ENCODE measurements around the gene CARD10. TPM values are rescaled to one million over a fixed set of nuclear protein-coding genes. Genes with fewer than 3 reads are reported as not detected.

CARD10 gene
- total and polyA plus RNA-seq, 2 of the 8 experiments (the other 6 are each of a cell fraction or from before 2014, with no cell fraction given), result 13.5 to 14.4 TPM

- TF ChIP-seq CEBPB (IDR thresholded peaks at IDR 0.05; ENCODE audit: low read depth, low read length) (no peak), JUND (IDR thresholded peaks at IDR 0.05; ENCODE audit: low read length) (no peak), NANOG (IDR thresholded peaks at IDR 0.05; ENCODE audit: insufficient read depth, low read depth, low read length, poor library complexity, severe bottlenecking) (no peak), NRF1 (IDR thresholded peaks at IDR 0.05; ENCODE audit: low read depth, low read length) (no peak), SIN3A (conservative IDR thresholded peaks at IDR 0.05 in 1 of 2, IDR thresholded peaks at IDR 0.05 in 1 of 2; ENCODE audit: low read depth in 1 of 2, low read length in 2 of 2) (no peak), BRCA1 (IDR thresholded peaks at IDR 0.05; ENCODE audit: low read depth, low read length) (no peak)
These were observed 40.8 kb upstream of the CARD10 start, which contains the start of gene CDC42EP1 (continued) for GRCh38 chr22:37559901-37560607.
